AG04450 (cell line): ENCODE results near the gene ADCY5. TPM values are rescaled to one million over a fixed set of nuclear protein-coding genes. Genes with fewer than 3 reads are reported as not detected.

Experiments
- CTCF ChIA-PET: fragments of 300-600, 350-600 bp; formaldehyde crosslinking; extraction: SDS; loops from one replicate; lab custom pipeline; 2022; ENCODE audit warnings: antibody characterized with exemption, inconsistent platforms; lab: Charles Lee
- POLR2A ChIA-PET: fragments of 350-600 bp; formaldehyde crosslinking; extraction: SDS; loops from one replicate; lab custom pipeline; 2021; ENCODE audit warnings: antibody characterized with exemption, inconsistent platforms; lab: Yijun Ruan, JAX
- DNase-seq: peaks from one replicate; pipeline ENCODE4 v3.0.0-alpha.2; 2011; ENCODE audit warnings: low read depth, low spot score
- H3K27ac ChIP-seq: one replicate; pipeline ENCODE4 v1.5.1; 2012; ENCODE audit warnings: low read depth, low read length, control low read depth
- H3K27me3 ChIP-seq: one replicate; pipeline ENCODE4 v1.6.0; 2012; ENCODE audit warnings: low read length; ENCODE audit not compliant: control insufficient read depth, insufficient read depth
- H3K4me3 ChIP-seq: 2 replicates; pipeline ENCODE4 v1.5.1; 2011; ENCODE audit warnings: mild to moderate bottlenecking, low read depth, low read length, control low read depth
- H3K9me3 ChIP-seq: 2 replicates; pipeline ENCODE4 v1.5.1; 2012; ENCODE audit warnings: low read length; ENCODE audit not compliant: control insufficient read depth, insufficient read depth
- CTCF ChIP-seq: IDR thresholded peaks from 2 replicates; pipeline ENCODE4 v1.5.1; 2011; ENCODE audit warnings: low read depth, low read length, control low read depth, inconsistent platforms
- polyA plus RNA-seq: library from polyadenylated mRNA; depleted of rRNA; stranded (reverse); fragments of >200 nt; gene quantifications from 2 replicates; pipeline ENCODE4 v1.2.3, GENCODE V29; 2011

Gene ADCY5
- polyA plus RNA-seq, 1 experiment, result 0.20 TPM

- Histone ChIP-seq H3K27me3 (peaks cover 32% of the 10 kb centered on the region), H3K4me3 (no peak overlapping the region), H3K9me3 (no peaks in the 10 kb centered on the region; the same call in 1 of the 2 replicates), H3K27ac (no peak overlapping the region)
- ChIA-PET POLR2A (no interaction called here), CTCF (no interaction called here)
- no peak for TF ChIP-seq CTCF
- no peak for DNase-seq
These were observed 81.3 kb downstream of the ADCY5 start for GRCh38 chr3:123367467-123368154.

GRCh38 chr3:123365450-123366143 lies 83.3 kb downstream of the ADCY5 start:
- peaks cover 27% of the 10 kb centered on the region for H3K27me3 ChIP-seq
- no peaks in the 10 kb centered on the region; the same call in 1 of the 2 replicates for H3K9me3 ChIP-seq
- no peak for DNase-seq
- ChIA-PET CTCF (interaction anchor here (0.6 kb wide), 1 partner anchor 551 kb away, joined by 3 read pairs; no protein-coding TSS in a partner anchor), POLR2A (no interaction called here)
- H3K27ac ChIP-seq, result no peak overlapping the region
- peak; percentile 50 for TF ChIP-seq CTCF
- no peak overlapping the region for H3K4me3 ChIP-seq

DNA sequence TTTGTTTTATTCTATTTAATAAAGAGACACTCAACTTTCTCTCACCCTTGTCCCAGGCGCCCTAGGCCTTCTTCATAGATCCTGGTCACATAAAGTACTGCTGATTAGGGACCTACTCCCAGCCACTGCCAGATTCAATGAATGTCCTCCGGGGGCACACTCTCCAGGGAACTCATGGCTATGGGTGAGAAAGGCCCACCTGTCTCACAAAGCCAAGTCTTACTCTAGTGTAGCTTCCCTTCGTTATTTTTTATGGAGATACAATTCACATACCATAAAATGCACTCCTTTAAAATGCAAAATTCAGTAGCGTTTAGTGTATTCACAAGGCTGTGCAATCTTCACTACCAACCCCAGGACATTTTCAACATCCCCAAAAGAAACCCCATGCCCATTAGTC lies 87.8 kb downstream of the ADCY5 start:
- Histone ChIP-seq H3K27ac (no peak overlapping the region), H3K4me3 (no peak overlapping the region), H3K9me3 (no peaks in the 10 kb centered on the region), H3K27me3 (peaks cover 28% of the 10 kb centered on the region)
- ChIA-PET CTCF (interaction anchor here (1.1 kb wide), 1 partner anchor 133 kb away, joined by 3 read pairs; no protein-coding TSS in a partner anchor), POLR2A (no interaction called here)
- TF ChIP-seq CTCF, result peak; percentile 18; the same call in 1 of the 2 replicates
- DNase-seq, result no peak

- H3K9me3 ChIP-seq, result no peaks in the 10 kb centered on the region
- peaks cover 31% of the 10 kb centered on the region for H3K27me3 ChIP-seq
- ChIA-PET CTCF (no interaction called here), POLR2A (no interaction called here)
- DNase-seq, result no peak
- H3K4me3 ChIP-seq, result no peak overlapping the region
- H3K27ac ChIP-seq, result no peak overlapping the region
- no peak for TF ChIP-seq CTCF
These were observed 91.6 kb downstream of the ADCY5 start for GRCh38 chr3:123357275-123357674.

DNA sequence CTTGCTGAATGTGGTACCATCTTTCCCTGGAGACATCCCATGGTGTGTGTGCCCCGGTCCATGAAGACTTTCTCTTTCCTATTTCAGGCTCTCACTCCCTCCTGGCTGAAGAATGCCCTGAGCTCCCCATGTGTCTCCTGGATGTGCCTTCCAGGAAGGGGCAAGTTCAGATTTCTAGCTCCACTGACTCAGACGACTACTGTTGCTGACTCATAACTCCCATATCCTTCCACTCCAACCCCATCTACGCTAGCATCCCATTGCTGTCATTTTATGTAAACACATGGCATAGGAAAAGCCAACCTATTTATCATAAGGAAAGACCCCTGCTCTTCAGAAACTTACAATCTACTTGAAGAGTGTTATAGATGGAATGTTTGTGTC lies 95.0 kb downstream of the ADCY5 start:
- TF ChIP-seq CTCF, result no peak
- Histone ChIP-seq H3K27me3 (peaks cover 41% of the 10 kb centered on the region), H3K4me3 (no peak overlapping the region), H3K9me3 (no peaks in the 10 kb centered on the region), H3K27ac (no peak overlapping the region)
- ChIA-PET CTCF (interaction anchor here (0.5 kb wide), 1 partner anchor 9 kb away, joined by 6 read pairs; no protein-coding TSS in a partner anchor), POLR2A (no interaction called here)
- DNase-seq, result no peak
